ENCODE results near the gene CALU.

Gene CALU

DNA sequence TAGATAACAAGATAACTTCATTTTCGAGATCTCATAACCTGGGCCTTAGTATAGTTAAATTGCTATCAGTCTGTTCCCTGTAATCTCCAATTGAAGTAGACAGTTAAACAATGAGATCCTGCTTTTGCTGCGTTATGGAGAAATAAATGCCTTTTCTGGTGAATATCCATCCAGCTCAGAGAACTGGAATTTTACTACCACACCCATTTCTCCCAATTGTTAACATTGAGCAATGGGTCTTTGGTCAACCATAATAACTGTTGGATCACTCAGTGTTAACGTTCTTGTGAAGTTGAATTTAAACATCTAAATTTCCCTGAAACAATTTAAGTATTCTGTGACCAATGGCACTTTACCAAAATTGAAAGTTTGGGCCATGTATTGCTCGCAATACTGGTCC, 3.0 kb downstream of the CALU start:
- Histone ChIP-seq H3K9me3 (no peaks in the 10 kb centered on the region), H3K4me1 (peaks cover 4 to 63% (median 20%) of the 10 kb centered on the region in 4 donors), H3K4me3 (no peak overlapping the region), H3K27ac (peak overlapping the region; percentile 11 to 94), H3K27me3 (no peaks in the 10 kb centered on the region), H3K36me3 (peaks cover 0 to 2% (median 0%) of the 10 kb centered on the region in 3 donors)
- DNase-seq = no peak
- intact Hi-C loops (cut with DNase I; ENCODE audit: low total_unique reads) = no loop called here
- TF ChIP-seq, protein P1, sequence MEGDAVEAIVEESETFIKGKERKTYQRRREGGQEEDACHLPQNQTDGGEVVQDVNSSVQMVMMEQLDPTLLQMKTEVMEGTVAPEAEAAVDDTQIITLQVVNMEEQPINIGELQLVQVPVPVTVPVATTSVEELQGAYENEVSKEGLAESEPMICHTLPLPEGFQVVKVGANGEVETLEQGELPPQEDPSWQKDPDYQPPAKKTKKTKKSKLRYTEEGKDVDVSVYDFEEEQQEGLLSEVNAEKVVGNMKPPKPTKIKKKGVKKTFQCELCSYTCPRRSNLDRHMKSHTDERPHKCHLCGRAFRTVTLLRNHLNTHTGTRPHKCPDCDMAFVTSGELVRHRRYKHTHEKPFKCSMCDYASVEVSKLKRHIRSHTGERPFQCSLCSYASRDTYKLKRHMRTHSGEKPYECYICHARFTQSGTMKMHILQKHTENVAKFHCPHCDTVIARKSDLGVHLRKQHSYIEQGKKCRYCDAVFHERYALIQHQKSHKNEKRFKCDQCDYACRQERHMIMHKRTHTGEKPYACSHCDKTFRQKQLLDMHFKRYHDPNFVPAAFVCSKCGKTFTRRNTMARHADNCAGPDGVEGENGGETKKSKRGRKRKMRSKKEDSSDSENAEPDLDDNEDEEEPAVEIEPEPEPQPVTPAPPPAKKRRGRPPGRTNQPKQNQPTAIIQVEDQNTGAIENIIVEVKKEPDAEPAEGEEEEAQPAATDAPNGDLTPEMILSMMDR (IDR thresholded peaks at IDR 0.05) = no peak

DNA sequence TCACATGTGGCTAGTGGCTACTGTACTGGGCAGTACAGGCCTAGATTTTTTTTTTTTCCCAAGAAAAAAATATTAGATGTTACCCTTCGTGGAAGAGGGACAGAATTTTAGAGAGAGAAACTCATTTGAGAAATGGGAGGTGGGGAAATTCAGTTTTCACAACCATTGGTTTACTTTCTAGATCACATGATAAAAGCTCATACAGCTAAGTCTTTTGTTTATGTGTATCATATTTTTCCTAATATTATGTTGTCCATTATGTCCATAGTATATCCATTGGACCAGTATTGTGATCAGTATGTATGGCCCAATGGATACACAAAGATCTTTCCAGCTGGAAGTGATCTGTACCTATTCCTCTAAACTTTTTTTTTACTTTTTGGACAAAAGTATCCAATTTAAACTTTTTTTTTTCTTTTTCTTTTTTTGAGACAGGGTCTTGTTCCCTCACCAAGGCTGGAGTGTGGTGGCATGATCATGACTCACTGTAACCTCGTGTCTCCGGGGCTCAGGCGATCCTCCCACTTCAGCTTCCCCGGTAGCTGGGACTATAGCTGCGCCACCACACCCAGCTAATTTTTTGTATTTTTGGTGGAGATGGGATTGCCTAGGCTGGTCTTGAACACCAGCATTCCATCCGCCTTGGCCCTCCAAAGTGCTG, 4.1 kb downstream of the CALU start:
- H3K27me3 ChIP-seq = no peaks in the 10 kb centered on the region
- intact Hi-C loops (cut with DNase I; ENCODE audit: low total_unique reads) = loop anchor here (1.0 kb wide), 1 partner anchor 40 kb away; no protein-coding TSS in a partner anchor
- no peak overlapping the region for H3K4me3 ChIP-seq
- TF ChIP-seq, protein P1 (IDR thresholded peaks at IDR 0.05) = no peak
- H3K27ac ChIP-seq = peak overlapping the region in 1 of 2 donors; percentile 15
- DNase-seq = peak in 1 of 2 donors; percentile 26
- peaks cover 0 to 11% (median 0%) of the 10 kb centered on the region in 3 donors for H3K36me3 ChIP-seq
- H3K4me1 ChIP-seq = peaks cover 4 to 68% (median 20%) of the 10 kb centered on the region in 4 donors
- no peaks in the 10 kb centered on the region for H3K9me3 ChIP-seq

GRCh38 chr7:128744366-128744905, 5.3 kb downstream of the CALU start:
- Histone ChIP-seq H3K9me3 (no peaks in the 10 kb centered on the region), H3K4me1 (peaks cover 4 to 74% (median 18%) of the 10 kb centered on the region in 4 donors), H3K36me3 (peaks cover 11 to 23% (median 12%) of the 10 kb centered on the region in 3 donors), H3K4me3 (no peak overlapping the region), H3K27ac (no peak overlapping the region), H3K27me3 (no peaks in the 10 kb centered on the region)
- intact Hi-C loops (cut with DNase I; ENCODE audit: low total_unique reads) = no loop called here
- TF ChIP-seq, protein P1 (IDR thresholded peaks at IDR 0.05) = no peak
- no peak for DNase-seq

GRCh38 chr7:128745706-128746105, 6.5 kb downstream of the CALU start:
- peaks cover 22 to 35% (median 23%) of the 10 kb centered on the region in 3 donors for H3K36me3 ChIP-seq
- no peak for DNase-seq
- intact Hi-C loops (cut with DNase I; ENCODE audit: low total_unique reads) = no loop called here
- H3K4me3 ChIP-seq = no peak overlapping the region
- TF ChIP-seq, protein P1 (IDR thresholded peaks at IDR 0.05) = no peak
- H3K27ac ChIP-seq = no peak overlapping the region
- H3K9me3 ChIP-seq = no peaks in the 10 kb centered on the region
- peaks cover 4 to 69% (median 16%) of the 10 kb centered on the region in 4 donors for H3K4me1 ChIP-seq
- H3K27me3 ChIP-seq = no peaks in the 10 kb centered on the region

DNA sequence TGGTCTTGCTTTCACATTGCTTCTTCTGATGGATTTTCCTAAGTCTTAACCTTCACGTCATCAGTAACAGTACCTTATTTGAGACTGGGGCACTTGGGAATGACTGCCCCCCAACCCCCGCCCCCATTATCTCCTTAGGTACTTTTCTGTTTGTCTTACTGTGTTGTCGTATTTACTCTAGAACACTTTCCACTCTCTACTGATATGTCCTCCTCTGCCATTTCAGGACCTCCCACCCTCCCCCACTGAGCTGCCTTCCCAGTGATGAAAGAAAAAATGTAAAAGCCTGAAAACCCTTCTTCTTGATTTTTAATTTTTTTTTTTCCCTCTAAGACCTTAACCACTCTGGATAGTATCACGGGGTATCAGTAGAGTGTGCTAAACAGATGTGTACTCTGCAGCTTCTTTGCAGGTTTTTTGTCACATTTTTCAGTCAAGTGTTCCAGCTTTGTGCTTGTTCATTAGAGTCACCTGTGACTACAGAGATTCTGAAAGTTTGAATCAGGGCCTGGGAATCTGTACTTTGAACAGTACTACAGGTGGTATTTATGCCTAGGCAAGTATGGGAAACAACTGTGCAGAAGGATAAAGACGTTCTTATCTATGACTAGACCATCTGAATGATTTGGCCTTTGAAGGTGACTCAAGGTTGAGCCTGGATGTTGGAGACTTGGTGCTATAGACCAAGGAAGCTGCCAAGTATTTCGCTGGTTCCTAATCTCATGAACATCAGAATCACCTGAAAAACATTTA, 8.3 kb downstream of the CALU start:
- Histone ChIP-seq H3K27me3 (no peaks in the 10 kb centered on the region), H3K4me1 (peaks cover 0 to 51% (median 6%) of the 10 kb centered on the region in 4 donors), H3K36me3 (peaks cover 37 to 48% (median 40%) of the 10 kb centered on the region in 3 donors), H3K4me3 (no peak overlapping the region), H3K9me3 (no peaks in the 10 kb centered on the region), H3K27ac (no peak overlapping the region)
- intact Hi-C loops (cut with DNase I; ENCODE audit: low total_unique reads) = no loop called here
- no peak for DNase-seq
- TF ChIP-seq, protein P1 (IDR thresholded peaks at IDR 0.05) = no peak
